Body of pancreas (tissue), 4 donors: Measurements from ENCODE around the gene KDM5D.

Source experiments
- CTCF ChIP-seq, 7 experiments: fragments of 450-650 bp in 4 of 7; fragments of 200-600 bp in 3 of 7; sonication (generic) in 3 of 7; IDR thresholded peaks; one replicate each; pipeline ENCODE4 v1.5.1; 2016 to 2019; ENCODE audit warnings: antibody characterized with exemption in 7 of 7
- POLR2A ChIP-seq, 3 donors: fragments of 450-650 bp; IDR thresholded peaks; one replicate each; pipeline ENCODE4 v1.6.1; 2016; ENCODE audit warnings: antibody characterized with exemption in 3 of 3, mild to moderate bottlenecking in 2 of 3

- TF ChIP-seq CTCF (IDR thresholded peaks at IDR 0.05) (no peak), POLR2A (IDR thresholded peaks at IDR 0.05) (no peak)
These were observed 31.1 kb downstream of the KDM5D start for GRCh38 chrY:19713430-19713829.
